Skeletal muscle satellite cell (primary cell): ENCODE data around the gene ATRN. TPM values are rescaled to one million over a fixed set of nuclear protein-coding genes. Genes with fewer than 3 reads are reported as not detected.
A peak's percentile ranks its signal among the peaks of the same experiment; 100 is the strongest.
"Not testable (repeated sequence)": the region's sequence is repeated elsewhere in the genome, so short reads cannot be mapped to it uniquely, and the experiment has no call there.

Source experiments
- H3K27me3 ChIP-seq: 2 replicates; pipeline ENCODE4 v1.7.0; 2013; ENCODE audit warnings: low read length; ENCODE audit not compliant: control insufficient read depth, insufficient read depth
- H3K36me3 ChIP-seq: 2 replicates; pipeline ENCODE4 v1.7.0; 2013; ENCODE audit warnings: mild to moderate bottlenecking, control low read depth, low read length; ENCODE audit not compliant: insufficient read depth
- H3K4me1 ChIP-seq: 2 replicates; pipeline ENCODE4 v1.7.0; 2013; ENCODE audit warnings: low read length; ENCODE audit not compliant: control insufficient read depth, insufficient read depth
- H3K4me2 ChIP-seq: 2 replicates; pipeline ENCODE4 v1.7.0; 2013; ENCODE audit warnings: mild to moderate bottlenecking, low read length
- H3K4me3 ChIP-seq: 2 replicates; pipeline ENCODE4 v1.7.0; 2013; ENCODE audit warnings: low read length
- H3K9ac ChIP-seq: 2 replicates; pipeline ENCODE4 v1.7.0; 2013; ENCODE audit warnings: mild to moderate bottlenecking, low read depth, low read length, moderate library complexity
- H3K9me3 ChIP-seq: replicated peaks from 2 replicates; pipeline ENCODE4 v1.7.0; 2013; ENCODE audit warnings: mild to moderate bottlenecking, control low read depth, low read length
- total RNA-seq: library from RNA; depleted of rRNA; stranded (reverse); fragments of >200 nt; gene quantifications from 2 replicates; pipeline ENCODE4 v1.2.3, GENCODE V29; 2012; rRNA removed

The ATRN gene
- 27.6 and 29.5 TPM in 2 replicates for total RNA-seq

DNA sequence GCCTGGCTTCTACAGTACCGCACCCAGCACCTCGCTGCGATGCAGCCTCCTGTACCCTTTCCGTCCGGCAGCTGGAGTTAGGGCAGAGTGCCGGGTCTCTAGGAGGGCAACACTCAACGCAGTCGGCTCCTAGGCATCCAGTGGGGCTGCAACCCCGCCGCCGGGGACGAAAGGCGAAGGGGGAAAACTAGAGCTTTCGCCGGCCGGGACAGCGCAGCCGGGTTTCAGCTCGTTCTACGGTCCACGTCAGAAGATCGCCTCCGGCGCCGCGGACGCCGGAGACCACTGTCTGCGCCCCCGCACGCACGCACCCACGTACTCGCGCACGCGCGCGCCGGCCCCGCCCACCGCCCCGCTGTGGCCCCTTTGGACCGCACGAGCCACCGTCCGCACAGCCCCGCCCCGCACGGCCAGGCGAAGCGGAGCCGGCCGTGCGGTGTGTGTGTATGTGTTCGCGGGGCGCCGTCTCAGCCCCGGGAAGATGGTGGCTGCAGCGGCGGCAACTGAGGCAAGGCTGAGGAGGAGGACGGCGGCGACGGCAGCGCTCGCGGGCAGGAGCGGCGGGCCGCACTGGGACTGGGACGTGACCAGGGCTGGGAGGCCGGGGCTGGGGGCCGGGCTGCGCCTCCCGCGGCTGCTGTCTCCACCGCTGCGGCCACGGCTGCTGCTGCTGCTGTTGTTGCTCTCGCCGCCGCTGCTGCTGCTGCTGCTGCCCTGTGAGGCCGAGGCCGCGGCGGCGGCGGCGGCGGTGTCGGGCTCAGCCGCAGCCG, at the start of gene ATRN:
TSS of gene ATRN (plus strand) at position 392 of the 770 bp plus-strand sequence. CDS start at position 482, 90 bp downstream.
- H3K9me3 ChIP-seq, result no peaks in the 10 kb centered on the region
- H3K27me3 ChIP-seq, result peaks cover 19% of the 10 kb centered on the region
- peak within 1 kb of the TSS; percentile 91 for H3K9ac ChIP-seq
- H3K4me3 ChIP-seq, result peak within 1 kb of the TSS; percentile 80
- peaks cover 18% of the 10 kb centered on the region for H3K4me1 ChIP-seq
- peak within 1 kb of the TSS; percentile 87 for H3K4me2 ChIP-seq
- no peaks in the 10 kb centered on the region for H3K36me3 ChIP-seq

DNA sequence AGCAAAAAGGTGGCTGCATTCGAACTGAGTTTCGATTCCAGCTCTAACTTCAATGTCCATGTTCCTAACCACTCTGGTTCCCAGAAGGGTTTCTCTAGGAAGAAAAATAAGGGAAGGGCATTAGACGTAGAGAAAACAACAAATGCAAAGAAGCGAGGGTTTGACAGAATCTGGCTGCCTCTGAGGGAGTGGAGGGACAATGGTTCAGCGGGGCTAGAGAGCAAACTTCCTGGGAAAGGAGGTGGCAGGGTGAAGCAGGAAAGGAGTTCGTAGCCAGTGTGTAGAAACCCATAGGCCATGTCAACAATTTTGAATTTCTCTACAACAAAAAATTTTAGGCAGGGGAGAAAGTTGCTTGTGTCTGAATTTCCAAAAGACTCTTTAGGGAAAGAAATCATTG, 48.8 kb upstream of the ATRN start:
- Histone ChIP-seq H3K9me3 (no peaks in the 10 kb centered on the region), H3K4me2 (no peak overlapping the region), H3K9ac (no peak overlapping the region), H3K27me3 (no peaks in the 10 kb centered on the region), H3K36me3 (no peaks in the 10 kb centered on the region), H3K4me3 (no peak overlapping the region), H3K4me1 (peaks cover 6% of the 10 kb centered on the region)

DNA sequence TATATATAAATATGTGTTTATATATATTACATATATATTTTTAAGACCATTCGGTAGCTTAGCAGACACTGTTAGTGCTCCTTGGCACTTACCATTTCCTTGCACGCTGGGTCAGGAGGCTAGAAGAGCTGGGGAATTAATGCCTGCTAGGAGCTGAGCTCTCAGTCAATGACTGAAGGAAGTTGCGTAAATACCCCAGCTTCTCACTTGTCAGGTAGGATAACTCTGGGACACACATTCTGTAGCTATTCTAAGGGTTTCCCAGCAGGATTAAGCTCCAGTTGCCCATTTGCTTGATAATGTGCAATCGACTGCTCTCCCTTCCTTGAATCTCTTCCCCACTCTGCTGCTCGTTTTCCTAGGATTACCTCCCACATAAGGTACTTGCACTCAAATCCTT, 47.7 kb upstream of the ATRN start:
- Histone ChIP-seq H3K9ac (no peak overlapping the region), H3K4me1 (peaks cover 6% of the 10 kb centered on the region)

DNA sequence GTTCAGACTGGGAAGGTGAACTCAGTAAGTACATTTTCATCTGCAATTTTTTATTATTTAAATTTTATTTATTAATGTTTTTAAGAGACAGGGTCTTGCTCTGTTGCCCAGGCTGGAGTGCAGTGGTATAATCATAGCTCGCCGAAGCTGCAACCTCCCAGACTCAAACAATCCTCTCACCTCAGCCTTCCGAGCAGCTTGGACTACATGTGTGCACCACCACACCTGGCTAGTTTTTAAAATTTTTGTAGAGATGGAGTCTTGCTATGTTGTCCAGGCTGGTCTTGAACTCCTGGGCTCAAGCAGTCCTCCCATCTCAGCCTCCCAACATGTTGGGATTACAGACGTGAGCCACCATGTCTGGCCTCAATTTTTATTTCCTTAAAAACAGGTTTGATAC, 44.1 kb upstream of the ATRN start:
- not testable (repeated sequence) for H3K4me2 ChIP-seq, H3K36me3 ChIP-seq, H3K4me1 ChIP-seq, H3K27me3 ChIP-seq, H3K4me3 ChIP-seq, H3K9ac ChIP-seq, H3K9me3 ChIP-seq

More for the DNA sequence above, 47.7 kb upstream of the ATRN start:
- H3K4me2 ChIP-seq, result no peak overlapping the region
- no peak overlapping the region for H3K4me3 ChIP-seq
- H3K36me3 ChIP-seq, result no peaks in the 10 kb centered on the region
- no peaks in the 10 kb centered on the region for H3K9me3 ChIP-seq
- no peaks in the 10 kb centered on the region for H3K27me3 ChIP-seq

DNA sequence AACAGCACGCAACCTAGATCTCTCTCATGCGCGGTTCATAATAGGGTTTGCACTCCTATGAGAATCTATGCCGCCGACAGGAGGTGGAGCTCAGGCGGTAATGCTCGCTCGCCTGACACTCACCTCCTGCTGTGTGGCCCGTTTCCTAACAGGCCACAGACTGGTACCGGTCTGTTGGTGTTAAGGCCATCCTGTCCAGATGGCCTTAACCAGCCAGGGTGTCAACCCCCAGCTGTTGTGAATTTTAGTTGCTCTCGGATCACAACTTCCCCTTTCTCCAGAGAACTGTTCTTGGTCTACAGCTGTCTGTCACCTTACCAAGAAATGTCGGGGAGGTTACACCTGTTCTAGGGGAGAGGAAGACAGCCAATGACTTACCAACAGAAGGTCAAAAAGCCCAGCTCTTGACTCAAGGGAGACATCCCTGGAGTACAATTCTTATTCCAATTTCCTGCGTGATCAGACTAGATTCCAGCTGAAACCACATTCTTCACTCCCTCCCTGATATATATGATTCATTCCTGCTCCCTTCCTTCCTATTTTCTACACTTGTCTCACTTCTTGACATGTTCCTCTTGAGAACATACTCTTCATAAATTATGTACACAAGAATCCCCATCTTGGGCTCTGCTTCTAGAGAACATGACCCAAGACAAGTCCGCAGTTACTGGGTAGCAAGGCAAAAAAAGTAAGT, 40.3 kb upstream of the ATRN start:
- Histone ChIP-seq H3K4me3 (no peak overlapping the region), H3K9me3 (no peaks in the 10 kb centered on the region), H3K27me3 (peaks cover 24% of the 10 kb centered on the region), H3K4me2 (no peak overlapping the region), H3K4me1 (no peaks in the 10 kb centered on the region), H3K9ac (no peak overlapping the region), H3K36me3 (no peaks in the 10 kb centered on the region)

DNA sequence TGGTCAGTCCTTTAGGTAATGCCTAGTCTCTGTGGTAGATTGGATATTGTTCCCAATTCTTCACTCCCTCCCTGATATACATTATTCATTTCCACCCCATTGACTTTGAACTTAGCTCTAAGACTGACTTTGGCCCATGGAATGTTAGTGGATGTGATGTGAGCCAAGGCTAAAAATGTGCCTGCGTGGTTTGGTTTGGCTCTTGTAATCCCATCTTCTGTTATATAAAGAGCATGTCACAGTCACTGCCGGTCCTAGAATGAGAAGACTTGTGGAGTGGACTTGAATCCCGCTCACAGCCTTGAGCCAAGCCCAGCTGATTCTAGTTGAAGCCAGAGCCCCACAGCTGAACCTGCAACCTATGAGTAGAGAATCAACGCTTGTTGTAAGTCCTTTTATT, 39.7 kb upstream of the ATRN start:
- Histone ChIP-seq H3K36me3 (no peaks in the 10 kb centered on the region), H3K9ac (no peak overlapping the region), H3K4me1 (no peaks in the 10 kb centered on the region)

DNA sequence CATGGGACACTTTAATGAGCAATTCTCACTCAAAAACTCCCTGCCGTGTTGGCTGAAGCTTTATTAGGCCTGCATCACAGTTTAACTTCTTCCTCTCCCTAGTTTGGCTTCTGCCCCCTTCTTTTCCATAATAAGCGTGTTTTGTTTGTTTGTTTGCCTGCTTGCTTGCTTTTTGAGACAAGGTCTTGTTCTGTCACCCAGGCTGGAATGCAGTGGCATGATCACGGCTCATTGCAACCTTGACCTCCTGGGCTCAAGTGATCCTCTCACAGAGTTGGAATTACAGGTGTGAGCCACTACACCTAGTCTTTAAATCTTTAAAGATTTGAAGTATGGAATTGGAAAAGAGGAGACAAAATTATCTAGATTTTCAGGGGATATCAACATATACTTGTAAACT, 38.0 kb upstream of the ATRN start:
- Histone ChIP-seq H3K9me3 (no peaks in the 10 kb centered on the region), H3K27me3 (peaks cover 24% of the 10 kb centered on the region), H3K4me3 (no peak overlapping the region), H3K9ac (no peak overlapping the region), H3K4me2 (no peak overlapping the region), H3K4me1 (no peaks in the 10 kb centered on the region), H3K36me3 (no peaks in the 10 kb centered on the region)

More for the DNA sequence above, 39.7 kb upstream of the ATRN start:
- Histone ChIP-seq H3K4me2 (no peak overlapping the region), H3K27me3 (peaks cover 24% of the 10 kb centered on the region), H3K4me3 (no peak overlapping the region), H3K9me3 (no peaks in the 10 kb centered on the region)

DNA sequence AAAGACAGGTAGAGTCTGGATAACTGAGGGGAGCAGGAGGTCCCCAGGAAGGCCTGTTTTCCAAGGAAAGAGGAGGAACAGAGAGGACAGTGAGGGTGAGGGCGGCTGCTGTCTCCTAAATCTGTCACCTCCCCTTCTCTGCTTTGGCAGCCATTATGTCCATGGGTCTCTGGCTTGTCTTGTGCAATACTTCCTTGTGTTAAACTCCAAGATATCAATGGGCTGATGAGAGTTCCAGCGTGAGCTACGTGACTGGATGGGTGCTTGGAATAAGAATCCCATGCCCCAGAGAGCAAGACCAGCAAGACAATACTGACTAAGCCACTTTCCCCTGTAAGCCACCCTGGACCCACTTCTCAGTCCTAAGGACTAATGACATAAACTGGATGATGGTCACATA, 37.1 kb upstream of the ATRN start:
- no peak overlapping the region for H3K4me2 ChIP-seq
- H3K36me3 ChIP-seq, result no peaks in the 10 kb centered on the region
- H3K4me3 ChIP-seq, result no peak overlapping the region
- H3K27me3 ChIP-seq, result peaks cover 24% of the 10 kb centered on the region
- no peak overlapping the region for H3K9ac ChIP-seq
- no peaks in the 10 kb centered on the region for H3K9me3 ChIP-seq
- no peaks in the 10 kb centered on the region for H3K4me1 ChIP-seq

DNA sequence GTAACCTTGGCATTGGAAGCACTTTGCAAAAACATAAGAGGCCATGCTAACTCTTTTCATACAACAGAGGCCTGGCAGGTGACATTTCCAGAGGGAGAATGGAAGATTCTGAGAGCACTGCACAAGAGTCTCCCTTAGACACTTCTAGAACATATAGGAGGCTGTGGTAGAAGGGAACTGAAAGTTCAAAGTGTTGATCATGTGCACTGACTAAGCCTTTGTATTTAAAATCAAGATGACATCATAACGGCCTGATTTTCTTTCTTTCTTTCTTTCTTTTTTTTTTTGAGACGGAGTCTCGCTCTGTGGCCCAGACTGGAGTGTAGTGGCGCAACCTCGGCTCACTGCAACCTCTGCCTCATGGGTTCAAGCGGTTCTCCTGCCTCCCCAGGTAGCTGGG, 36.6 kb upstream of the ATRN start:
- no peak overlapping the region for H3K9ac ChIP-seq
- H3K4me1 ChIP-seq, result no peaks in the 10 kb centered on the region
- no peaks in the 10 kb centered on the region for H3K36me3 ChIP-seq
- H3K4me2 ChIP-seq, result no peak overlapping the region
- H3K27me3 ChIP-seq, result peaks cover 29% of the 10 kb centered on the region
- H3K4me3 ChIP-seq, result no peak overlapping the region
- H3K9me3 ChIP-seq, result no peaks in the 10 kb centered on the region

DNA sequence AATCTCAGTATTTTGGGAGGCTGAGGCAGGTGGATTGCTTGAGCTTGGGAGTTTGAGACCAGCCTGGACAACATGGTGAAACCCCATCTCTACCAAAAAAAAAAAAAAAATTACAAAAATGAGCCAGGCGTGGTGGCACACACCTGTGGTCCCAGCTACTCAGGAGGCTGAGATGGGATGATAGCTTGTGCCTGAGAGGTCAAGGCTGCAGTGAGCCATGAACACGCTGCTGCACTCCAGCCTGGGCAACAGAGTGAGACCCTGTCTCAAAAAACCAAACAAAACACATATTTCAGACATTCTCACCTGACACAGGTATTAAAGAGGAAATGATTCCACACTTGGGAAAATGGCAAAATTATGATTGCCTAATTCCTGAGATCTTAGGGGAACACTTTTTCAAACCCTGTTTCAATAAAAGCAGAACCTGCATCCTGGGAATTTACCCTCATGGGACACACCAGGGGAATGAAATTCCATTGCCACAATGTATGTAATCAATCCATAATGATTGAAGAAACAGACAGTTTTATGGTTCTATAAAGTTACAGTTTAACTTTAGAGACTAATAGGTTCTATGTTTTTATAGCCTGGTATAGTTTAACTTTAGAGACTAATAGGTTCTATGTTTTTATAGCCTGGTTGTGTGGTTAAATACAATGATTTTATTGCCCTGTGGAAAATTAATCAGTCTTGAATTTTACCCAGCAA, 33.8 kb upstream of the ATRN start:
- H3K9me3 ChIP-seq, result no peaks in the 10 kb centered on the region
- no peak overlapping the region for H3K4me3 ChIP-seq
- no peak overlapping the region for H3K9ac ChIP-seq
- peaks cover 25% of the 10 kb centered on the region for H3K27me3 ChIP-seq
- no peaks in the 10 kb centered on the region for H3K36me3 ChIP-seq
- H3K4me1 ChIP-seq, result no peaks in the 10 kb centered on the region
- no peak overlapping the region for H3K4me2 ChIP-seq

DNA sequence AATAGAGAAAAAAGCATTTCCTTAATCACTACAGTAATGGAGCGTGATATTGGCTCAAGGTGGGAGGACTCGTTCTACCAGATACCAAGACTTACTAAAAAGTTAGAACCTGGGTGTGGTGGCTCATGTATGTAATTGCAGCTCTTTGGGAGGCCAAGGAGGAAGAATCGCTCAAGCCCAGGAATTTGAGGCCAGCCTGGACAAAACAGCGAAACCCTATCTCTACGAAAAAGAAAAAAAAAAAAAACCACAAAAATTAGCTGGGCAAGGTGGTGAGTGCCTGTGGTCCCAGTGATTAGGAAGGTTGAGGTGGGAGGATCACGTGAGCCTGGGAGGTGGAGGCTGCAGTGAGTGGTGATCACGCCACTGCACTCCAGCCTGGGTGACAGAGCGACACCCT, 24.0 kb upstream of the ATRN start:
- no peaks in the 10 kb centered on the region for H3K9me3 ChIP-seq
- H3K4me1 ChIP-seq, result no peaks in the 10 kb centered on the region
- H3K36me3 ChIP-seq, result no peaks in the 10 kb centered on the region
- H3K4me2 ChIP-seq, result no peak overlapping the region
- H3K4me3 ChIP-seq, result no peak overlapping the region
- H3K27me3 ChIP-seq, result peaks cover 33% of the 10 kb centered on the region
- no peak overlapping the region for H3K9ac ChIP-seq
